DMS 273 (cell line): ENCODE measurements around the gene EDAR.

Source experiments
- DNase-seq: peaks from one replicate; lab custom pipeline; 2025; ENCODE audit not compliant: unreplicated experiment; lab: John Stamatoyannopoulos, UW

EDAR gene

DNA sequence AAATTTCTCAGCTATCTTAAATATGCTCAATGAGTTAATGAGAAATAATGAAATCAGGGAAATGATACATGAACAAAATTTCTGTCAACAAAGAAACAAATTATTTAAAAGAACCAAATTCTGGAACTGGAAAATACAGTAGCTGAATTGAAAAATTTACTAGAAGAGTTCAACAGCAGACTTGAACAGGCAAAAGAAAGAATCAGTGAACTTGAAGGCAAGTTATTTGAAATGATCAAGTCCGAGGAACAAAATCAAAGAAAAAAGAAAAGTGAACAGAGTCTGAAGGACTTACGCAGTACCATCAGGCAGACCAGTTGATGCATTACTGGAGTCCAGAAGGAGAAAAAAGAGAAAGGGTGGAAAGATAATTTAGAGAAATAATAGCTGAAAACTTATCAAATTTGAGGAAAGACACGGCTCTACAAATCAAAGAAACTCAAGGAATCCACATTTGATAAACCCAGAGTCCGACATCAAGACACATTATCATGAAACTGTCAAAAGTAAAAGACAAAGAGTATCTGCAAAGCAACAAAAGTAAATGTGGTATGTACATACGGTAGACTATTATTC lies 118.9 kb downstream of the EDAR start:
- DNase-seq = peak; percentile 11

DNA sequence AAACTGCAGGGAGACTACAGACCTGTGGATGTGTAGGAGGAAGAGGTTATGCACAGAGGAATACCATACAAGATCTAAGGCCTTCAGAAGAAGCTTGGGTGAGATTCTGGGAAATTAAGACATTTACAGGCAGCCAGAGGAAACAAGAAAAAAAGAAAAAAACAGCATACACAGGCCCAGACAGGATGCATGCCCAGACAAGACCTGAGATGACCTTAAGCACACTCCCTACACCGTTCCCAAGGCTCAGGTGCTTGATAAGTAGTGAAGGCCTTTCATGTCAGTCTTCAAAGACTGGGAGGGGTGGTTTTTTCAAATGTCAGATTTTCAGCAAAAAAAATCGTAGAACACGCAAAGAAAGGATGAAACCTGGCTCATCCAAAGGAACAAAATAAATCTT lies 119.5 kb downstream of the EDAR start:
- no peak for DNase-seq

DNA sequence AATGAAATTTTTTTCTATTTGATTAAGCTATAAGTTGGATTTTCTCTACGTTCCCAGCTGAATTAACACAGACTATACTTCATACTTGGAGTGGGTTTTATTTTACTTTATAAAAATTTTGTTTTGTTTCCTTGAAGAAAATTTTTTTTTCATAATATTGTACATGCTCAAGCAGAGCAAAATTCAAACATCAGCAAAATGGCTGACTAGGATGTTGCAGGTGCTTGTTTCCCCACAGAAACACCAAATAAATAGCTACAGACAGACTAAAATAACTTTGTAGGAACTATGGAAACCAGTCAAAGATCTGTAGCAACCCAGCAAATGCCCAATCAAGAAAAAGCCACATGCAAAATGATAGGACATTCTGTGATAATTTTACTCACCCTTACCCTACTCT lies 120.1 kb downstream of the EDAR start:
- DNase-seq = no peak

DNA sequence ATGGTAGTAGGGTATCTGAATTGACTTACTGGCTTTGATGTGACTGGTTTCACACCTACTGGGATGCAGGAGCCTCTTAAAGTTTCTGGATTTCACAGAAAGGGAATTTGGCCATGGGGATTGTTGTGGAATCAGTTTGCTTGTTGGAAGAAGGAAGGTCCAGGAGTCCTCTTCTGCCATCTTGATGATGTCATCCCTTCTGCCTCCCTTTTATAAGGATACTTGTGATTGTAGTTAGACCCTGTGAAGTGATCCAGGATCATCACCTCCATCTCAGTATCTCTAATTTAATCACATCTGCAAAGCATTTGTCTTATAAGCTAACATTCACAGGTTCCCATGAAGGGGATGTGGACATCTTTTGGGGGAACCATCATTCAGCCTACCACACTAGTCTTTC lies 123.0 kb downstream of the EDAR start:
- DNase-seq = no peak

DNA sequence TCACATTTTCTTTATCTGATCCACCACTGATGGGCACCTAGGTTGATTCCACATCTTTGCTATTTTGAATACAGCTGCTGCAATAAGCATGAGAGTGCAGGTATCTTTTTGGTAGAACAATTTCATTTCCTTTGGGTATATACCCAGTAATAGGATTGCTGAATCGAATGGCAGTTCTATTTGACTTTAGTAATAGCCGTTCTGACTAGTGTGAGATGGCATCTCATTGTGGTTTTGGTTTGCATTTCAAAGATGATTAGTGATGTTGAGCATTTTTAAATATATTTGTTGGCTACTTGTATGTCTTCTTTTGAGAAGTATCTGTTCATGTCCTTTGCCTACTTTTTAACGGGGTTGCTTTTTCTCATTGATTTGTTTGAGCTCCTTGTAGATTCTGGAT lies 130.1 kb downstream of the EDAR start:
- no peak for DNase-seq

DNA sequence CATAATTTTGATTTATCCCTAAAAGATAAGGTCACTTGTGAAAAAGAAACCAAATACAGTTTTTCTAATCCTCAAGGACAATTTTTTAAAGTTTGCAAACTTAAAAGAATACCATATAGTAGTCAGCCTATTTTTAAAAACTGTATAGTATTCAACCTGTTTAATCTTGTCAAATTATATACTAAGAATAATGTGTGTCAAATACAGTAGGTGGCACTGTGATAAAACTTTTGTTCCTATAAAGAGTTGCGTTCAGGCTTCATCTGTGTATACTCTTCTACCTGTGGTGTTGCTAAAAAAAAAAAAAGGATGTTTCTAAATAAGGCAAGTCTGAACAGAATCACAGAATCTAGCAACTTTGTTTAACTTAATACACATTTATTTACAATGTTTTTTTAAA lies 133.8 kb downstream of the EDAR start:
- peak; percentile 35 for DNase-seq

DNA sequence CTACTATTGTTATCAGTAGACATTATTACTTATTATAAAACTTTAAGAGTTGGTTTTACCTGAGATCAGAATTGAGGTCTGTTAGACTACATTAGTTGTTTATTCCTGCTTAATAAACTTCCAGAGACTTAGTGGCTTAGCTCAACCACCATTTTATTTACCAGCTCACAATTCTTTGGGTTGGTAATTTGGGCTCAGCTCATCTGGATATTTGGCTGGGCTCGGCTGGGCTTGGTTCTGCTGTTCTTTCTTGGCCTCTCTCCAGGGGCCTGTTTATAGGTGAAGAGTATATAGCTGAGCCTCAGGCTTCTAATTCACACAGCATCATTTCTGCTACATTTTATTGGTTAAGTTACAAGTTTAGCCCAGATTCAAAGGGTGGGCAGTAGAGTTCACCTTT lies 134.5 kb downstream of the EDAR start:
- peak; percentile 13 for DNase-seq

DNA sequence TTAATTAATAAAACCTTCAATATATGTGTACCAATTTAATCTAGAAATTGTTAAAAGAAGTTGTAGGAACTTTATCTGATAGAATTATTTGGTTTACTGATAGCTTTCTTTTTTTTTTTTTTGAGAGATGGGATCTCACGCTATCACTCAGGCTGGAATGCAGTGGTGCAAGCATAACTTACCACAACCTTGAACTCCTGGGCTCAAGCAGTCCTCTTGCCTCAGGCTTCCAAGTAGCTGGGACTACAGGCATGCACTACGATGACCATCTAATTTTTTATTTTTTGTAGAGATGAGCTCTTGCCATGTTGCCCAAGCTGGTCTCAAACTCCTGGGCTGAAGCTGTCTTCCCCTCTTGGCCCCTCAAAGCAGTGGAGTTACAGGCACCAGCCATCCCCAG lies 135.6 kb downstream of the EDAR start:
- no peak for DNase-seq

DNA sequence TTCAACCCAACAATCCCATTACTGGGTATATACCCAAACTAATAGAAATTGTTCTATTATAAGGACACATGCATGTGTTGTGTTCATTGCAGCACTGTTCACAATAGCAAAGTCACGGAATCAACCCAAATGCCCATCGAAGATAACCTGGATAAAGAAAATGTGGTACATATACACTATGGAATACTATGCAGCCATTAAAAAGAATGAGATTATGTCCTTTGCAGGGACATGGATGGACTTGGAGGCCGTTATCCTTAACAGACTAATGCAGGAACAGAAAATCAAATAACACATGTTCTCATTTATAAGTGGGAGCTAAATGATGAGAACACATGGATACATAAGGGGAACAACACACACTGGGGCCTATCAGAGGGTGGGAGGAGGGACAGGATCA lies 136.6 kb downstream of the EDAR start:
- DNase-seq = no peak

DNA sequence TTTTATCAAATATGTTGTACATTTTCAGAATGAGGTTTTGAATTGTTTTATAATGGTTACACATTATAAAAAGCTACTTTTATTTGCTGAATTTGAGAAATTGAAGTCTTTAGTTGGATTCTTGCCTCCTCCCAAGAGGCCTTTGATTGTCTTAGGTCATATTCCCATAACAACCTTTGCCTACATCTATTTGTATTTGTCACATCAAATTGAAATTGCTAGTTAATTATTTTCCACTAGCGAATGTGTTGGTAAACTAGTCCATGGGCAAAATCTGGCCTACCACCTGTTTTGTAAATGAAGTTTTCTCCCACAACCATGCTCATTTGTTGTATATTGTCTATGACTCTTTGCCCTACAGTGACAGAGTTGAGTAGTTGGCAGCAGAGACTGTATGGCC lies 142.0 kb downstream of the EDAR start:
- DNase-seq = no peak

DNA sequence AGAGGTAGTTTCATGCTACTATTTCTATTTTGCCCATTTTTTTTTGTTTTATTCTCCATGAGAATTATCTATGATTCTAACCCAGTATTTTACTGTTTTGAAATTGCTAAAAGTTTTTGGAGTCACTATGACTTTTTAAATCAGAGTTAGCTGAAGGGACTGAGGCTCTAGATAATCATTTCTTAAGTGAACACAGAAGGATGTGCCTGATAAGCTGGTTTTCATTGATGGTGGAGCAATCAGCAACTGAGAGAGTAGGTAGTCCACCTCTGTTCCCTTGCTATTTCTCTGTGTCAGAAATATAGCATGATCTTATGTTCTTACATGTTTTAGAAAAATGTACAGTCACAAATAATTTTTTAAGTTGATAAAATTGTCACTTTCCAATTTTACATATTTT lies 143.1 kb downstream of the EDAR start:
- no peak for DNase-seq
